Esophagus squamous epithelium (tissue), 5 donors: Measurements from ENCODE around the gene TCEA2. TPM values are rescaled to one million over a fixed set of nuclear protein-coding genes. Genes with fewer than 3 reads are reported as not detected.

Experiments
- DNase-seq: peaks from one replicate; lab custom pipeline; 2025; lab: John Stamatoyannopoulos, UW
- H3K27ac ChIP-seq, 4 donors: fragments of 200-600 bp; sonication (generic); one replicate each; pipeline ENCODE4 v1.5.1; 2016 to 2019; ENCODE audit warnings: mild to moderate bottlenecking in 1 of 4
- H3K27me3 ChIP-seq, 4 donors: fragments of 200-600 bp; sonication (generic); 1 replicate in 3 of 4; 2 replicates in 1 of 4; pipeline versions ENCODE4 v1.5.1 to v1.6.0; 2017 to 2021; ENCODE audit warnings: antibody characterized with exemption in 1 of 4
- H3K36me3 ChIP-seq, 3 donors: fragments of 200-600 bp; sonication (generic); one replicate each; pipeline ENCODE4 v1.5.1; 2016 to 2019
- H3K4me1 ChIP-seq, 3 donors: fragments of 200-600 bp; sonication (generic); one replicate each; pipeline ENCODE4 v1.5.1; 2017 to 2019
- H3K4me3 ChIP-seq, 4 donors: fragments of 200-600 bp; sonication (generic); 1 replicate in 3 of 4; 2 replicates in 1 of 4; pipeline ENCODE4 v1.5.1; 2016 to 2019; ENCODE audit warnings: mild to moderate bottlenecking in 2 of 4, moderate library complexity in 1 of 4
- H3K9me3 ChIP-seq, 3 donors: fragments of 200-600 bp; sonication (generic); one replicate each; pipeline ENCODE4 v1.5.1; 2016 to 2019
- POLR2A ChIP-seq, 4 donors: fragments of 450-650 bp; IDR thresholded peaks; one replicate each; pipeline ENCODE4 v1.6.1; 2017; ENCODE audit warnings: antibody characterized with exemption in 4 of 4, mild to moderate bottlenecking in 4 of 4, moderate library complexity in 3 of 4
- WGBS, 2 donors: methylation state at CpG; one replicate each; pipeline ENCODE4 v1.1.5; 2018; 5-methylcytosine and 5-hydroxymethylcytosine counted together
- intact Hi-C: fragments of 100-400 bp; cut with DNase I; formaldehyde crosslinking; loops from one replicate; pipeline ENCODE4 v1.15.0; 2022
- total RNA-seq, 4 donors: library from RNA; depleted of rRNA; stranded (reverse); fragments of >200 nt; gene quantifications; one replicate each; pipeline ENCODE4 v1.1.0, GENCODE V29; 2016
- TF ChIP-seq, protein P1 (sequence below), 6 experiments: fragments of 450-650 bp in 4 of 6; fragments of 200-600 bp in 2 of 6; sonication (generic) in 2 of 6; IDR thresholded peaks; one replicate each; pipeline ENCODE4 v1.5.1; 2016 to 2019; ENCODE audit warnings: antibody characterized with exemption in 6 of 6, mild to moderate bottlenecking in 4 of 6, moderate library complexity in 4 of 6
- donor health status: DM: yes; HTN: yes; CAD: no.

The TCEA2 gene
- total RNA-seq, 4 donors from 2014 or later: 1.8 to 25.2 (median 8.9) TPM

DNA sequence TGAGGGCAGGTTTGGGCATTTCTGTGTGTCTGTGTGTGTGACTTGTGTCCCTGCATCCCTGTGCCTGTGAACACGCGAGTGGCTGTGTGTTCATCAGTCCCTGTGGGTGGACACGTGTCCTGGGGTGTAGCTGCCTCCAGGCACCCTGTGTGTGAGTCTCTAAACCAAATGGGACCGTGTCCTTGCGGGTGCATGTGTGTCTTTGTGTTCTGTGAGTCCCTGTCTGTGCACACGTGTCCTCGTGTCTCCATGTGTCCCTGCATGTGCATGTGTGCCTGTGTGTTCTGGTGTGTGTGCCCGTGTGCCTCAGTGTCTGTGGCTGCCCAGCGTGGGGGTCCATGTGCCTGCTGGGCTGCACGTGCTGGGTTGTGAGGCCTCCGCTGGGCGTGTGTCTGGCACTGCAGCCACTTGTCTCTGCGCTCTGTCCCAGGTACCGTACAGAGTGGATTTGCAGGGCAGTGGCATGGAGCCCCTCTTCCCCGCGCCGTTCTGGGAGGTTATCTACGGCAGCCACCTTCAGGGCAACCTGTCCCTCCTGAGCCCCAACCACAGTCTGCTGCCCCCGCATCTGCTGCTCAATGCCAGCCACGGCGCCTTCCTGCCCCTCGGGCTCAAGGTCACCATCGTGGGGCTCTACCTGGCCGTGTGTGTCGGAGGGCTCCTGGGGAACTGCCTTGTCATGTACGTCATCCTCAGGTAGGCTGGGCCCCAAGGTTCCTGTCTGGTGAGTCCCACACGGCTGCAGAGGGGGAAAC, 29.4 kb downstream of the TCEA2 start:
- H3K27ac ChIP-seq: no peak overlapping the region
- H3K27me3 ChIP-seq: peaks cover 0 to 57% (median 0%) of the 10 kb centered on the region in 4 donors
- no peak overlapping the region for H3K4me3 ChIP-seq
- intact Hi-C loops: no loop called here
- WGBS, 2 donors: 37% methylated on average over 14 of the region's 27 CpGs; no CpG with 5 or more reads in 1 of the 2 donors
- TF ChIP-seq, protein P1, sequence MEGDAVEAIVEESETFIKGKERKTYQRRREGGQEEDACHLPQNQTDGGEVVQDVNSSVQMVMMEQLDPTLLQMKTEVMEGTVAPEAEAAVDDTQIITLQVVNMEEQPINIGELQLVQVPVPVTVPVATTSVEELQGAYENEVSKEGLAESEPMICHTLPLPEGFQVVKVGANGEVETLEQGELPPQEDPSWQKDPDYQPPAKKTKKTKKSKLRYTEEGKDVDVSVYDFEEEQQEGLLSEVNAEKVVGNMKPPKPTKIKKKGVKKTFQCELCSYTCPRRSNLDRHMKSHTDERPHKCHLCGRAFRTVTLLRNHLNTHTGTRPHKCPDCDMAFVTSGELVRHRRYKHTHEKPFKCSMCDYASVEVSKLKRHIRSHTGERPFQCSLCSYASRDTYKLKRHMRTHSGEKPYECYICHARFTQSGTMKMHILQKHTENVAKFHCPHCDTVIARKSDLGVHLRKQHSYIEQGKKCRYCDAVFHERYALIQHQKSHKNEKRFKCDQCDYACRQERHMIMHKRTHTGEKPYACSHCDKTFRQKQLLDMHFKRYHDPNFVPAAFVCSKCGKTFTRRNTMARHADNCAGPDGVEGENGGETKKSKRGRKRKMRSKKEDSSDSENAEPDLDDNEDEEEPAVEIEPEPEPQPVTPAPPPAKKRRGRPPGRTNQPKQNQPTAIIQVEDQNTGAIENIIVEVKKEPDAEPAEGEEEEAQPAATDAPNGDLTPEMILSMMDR (IDR thresholded peaks at IDR 0.05): no peak
- no peak for TF ChIP-seq POLR2A (IDR thresholded peaks at IDR 0.05)
- DNase-seq: no peak
- H3K4me1 ChIP-seq: peaks cover 0 to 13% (median 0%) of the 10 kb centered on the region in 3 donors
- H3K9me3 ChIP-seq: no peaks in the 10 kb centered on the region
- H3K36me3 ChIP-seq: no peaks in the 10 kb centered on the region

DNA sequence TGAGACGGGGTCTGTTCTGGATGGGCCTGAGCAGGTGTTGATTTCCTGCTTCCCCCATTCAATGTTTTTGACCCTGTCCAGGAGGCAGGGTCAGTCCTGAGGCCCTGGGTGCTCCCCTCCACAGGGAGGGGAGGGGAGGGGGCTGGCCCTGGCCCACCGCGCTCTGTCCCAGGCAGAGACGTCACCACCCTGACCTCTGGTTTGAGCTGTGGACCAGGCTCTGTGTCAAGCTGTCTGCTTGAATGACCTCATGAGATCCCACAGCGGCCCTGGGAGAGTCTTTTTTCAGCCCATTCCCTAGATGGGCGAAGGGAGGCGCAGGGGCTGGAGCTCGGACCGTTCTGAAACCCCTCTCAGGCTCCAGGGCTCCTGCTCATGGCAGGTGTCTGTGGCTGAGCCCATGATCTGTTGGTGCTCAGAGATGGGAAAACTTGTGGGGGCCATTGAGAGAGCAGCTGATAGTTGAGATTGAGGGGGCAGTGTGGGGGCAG, 30.1 kb downstream of the TCEA2 start:
- no peak for DNase-seq
- WGBS, 2 donors: 40% methylated on average over 1 of the region's 9 CpGs; no CpG with 5 or more reads in 1 of the 2 donors
- no peak overlapping the region for H3K27ac ChIP-seq
- intact Hi-C loops: no loop called here
- peaks cover 0 to 55% (median 0%) of the 10 kb centered on the region in 4 donors for H3K27me3 ChIP-seq
- TF ChIP-seq, protein P1 (IDR thresholded peaks at IDR 0.05): no peak
- TF ChIP-seq POLR2A (IDR thresholded peaks at IDR 0.05): no peak
- H3K36me3 ChIP-seq: no peaks in the 10 kb centered on the region
- H3K4me1 ChIP-seq: peaks cover 0 to 13% (median 0%) of the 10 kb centered on the region in 3 donors
- H3K9me3 ChIP-seq: no peaks in the 10 kb centered on the region
- no peak overlapping the region for H3K4me3 ChIP-seq

DNA sequence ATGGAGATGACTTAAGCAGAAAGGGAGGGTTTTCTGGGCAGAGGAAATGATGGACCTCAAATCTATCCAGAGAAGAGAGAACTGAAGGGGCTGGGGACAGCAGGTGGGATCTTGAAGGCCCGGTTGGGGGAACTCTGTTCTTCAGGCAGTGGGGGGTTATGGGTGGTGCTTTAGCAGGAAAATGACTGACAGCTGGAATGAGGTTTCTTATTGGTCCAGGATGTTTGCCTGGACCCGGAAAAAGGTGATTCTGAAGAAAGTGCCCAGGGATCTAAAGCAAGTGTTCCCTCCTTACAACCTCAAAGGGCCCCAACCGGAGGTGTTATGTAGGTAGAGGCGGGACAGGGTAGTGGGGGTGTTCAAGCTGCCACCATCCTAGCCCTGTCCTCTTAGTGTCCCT, 32.5 kb downstream of the TCEA2 start:
- H3K36me3 ChIP-seq: no peaks in the 10 kb centered on the region
- DNase-seq: no peak
- no peak overlapping the region for H3K27ac ChIP-seq
- peaks cover 0 to 40% (median 0%) of the 10 kb centered on the region in 4 donors for H3K27me3 ChIP-seq
- H3K4me3 ChIP-seq: no peak overlapping the region
- peaks cover 0 to 13% (median 0%) of the 10 kb centered on the region in 3 donors for H3K4me1 ChIP-seq
- 55 to 75% methylated on average over 4 of the region's 4 CpGs for WGBS, 2 donors
- intact Hi-C loops: no loop called here
- no peaks in the 10 kb centered on the region for H3K9me3 ChIP-seq
- no peak for TF ChIP-seq POLR2A (IDR thresholded peaks at IDR 0.05)
- TF ChIP-seq, protein P1 (IDR thresholded peaks at IDR 0.05): no peak

DNA sequence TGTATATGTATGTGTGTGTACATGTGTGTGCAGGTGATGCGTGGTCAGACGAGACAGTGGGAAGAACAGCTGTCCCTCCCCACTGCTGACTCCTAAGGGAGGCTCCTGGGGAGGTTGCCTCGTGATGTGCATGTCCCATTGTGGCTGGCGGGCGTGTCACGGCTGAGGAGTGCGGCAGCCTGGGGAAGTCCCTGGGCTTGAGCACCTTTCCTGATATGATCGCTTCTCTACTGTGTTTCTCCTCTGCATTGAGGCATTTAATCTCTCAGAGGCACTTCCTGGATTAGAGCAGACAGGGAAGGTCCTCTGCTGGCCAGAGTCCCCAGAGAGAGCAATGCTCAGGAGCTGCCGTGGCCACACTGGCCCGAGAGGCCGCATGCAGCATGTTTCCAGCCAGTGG, 32.9 kb downstream of the TCEA2 start:
- Histone ChIP-seq H3K4me3 (no peak overlapping the region), H3K4me1 (peaks cover 0 to 13% (median 0%) of the 10 kb centered on the region in 3 donors), H3K36me3 (no peaks in the 10 kb centered on the region), H3K9me3 (no peaks in the 10 kb centered on the region), H3K27ac (no peak overlapping the region), H3K27me3 (peaks cover 0 to 44% (median under 1%) of the 10 kb centered on the region in 4 donors)
- TF ChIP-seq POLR2A (IDR thresholded peaks at IDR 0.05): no peak
- TF ChIP-seq, protein P1 (IDR thresholded peaks at IDR 0.05): no peak
- WGBS, 2 donors: 45 to 83% methylated on average over 5 to 7 of the region's 11 CpGs
- no peak for DNase-seq
- intact Hi-C loops: no loop called here

DNA sequence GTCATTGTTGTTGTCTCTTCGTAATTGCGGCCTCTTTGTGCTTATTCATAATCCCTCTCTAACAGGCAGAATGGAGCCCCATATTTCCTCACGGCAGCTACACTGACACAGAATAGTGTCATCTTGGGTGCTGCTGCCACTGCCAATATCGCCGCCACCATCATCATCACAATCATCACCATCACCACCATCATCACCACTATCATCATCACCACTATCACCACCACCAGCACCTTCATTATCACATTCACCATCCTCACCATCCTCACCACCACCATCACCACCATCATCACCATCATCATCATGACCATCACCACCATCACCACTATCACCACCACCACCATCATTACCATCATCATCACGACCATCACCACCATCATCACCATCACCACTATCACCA, 33.5 kb downstream of the TCEA2 start:
- H3K36me3 ChIP-seq: no peaks in the 10 kb centered on the region
- intact Hi-C loops: no loop called here
- TF ChIP-seq POLR2A (IDR thresholded peaks at IDR 0.05): no peak
- TF ChIP-seq, protein P1 (IDR thresholded peaks at IDR 0.05): no peak
- H3K27ac ChIP-seq: no peak overlapping the region
- no peak overlapping the region for H3K4me3 ChIP-seq
- peaks cover 0 to 13% (median 0%) of the 10 kb centered on the region in 3 donors for H3K4me1 ChIP-seq
- peaks cover 2 to 50% (median 6%) of the 10 kb centered on the region in 4 donors for H3K27me3 ChIP-seq
- WGBS, 2 donors: 64 to 80% methylated on average over 6 of the region's 6 CpGs
- DNase-seq: no peak
- H3K9me3 ChIP-seq: no peaks in the 10 kb centered on the region
